GM12892 (cell line): ENCODE measurements around the gene USP53.

Experiments used
- DNase-seq: peaks from one replicate; pipeline ENCODE4 v3.0.0; 2011; ENCODE audit not compliant: insufficient read length
- FAIRE-seq: peaks from 2 replicates; lab custom pipeline; 2011; peaks lifted over from hg19 to GRCh38; lab: Jason Lieb, UNC
- POLR2A ChIP-seq: IDR thresholded peaks from 2 replicates; pipeline ENCODE4 v1.6.1; 2011; ENCODE audit warnings: low read depth, low read length, control low read depth
- POLR2AphosphoS5 ChIP-seq: IDR thresholded peaks from 2 replicates; pipeline ENCODE4 v1.6.1; 2011; ENCODE audit warnings: low read depth, low read length, control low read depth
- TAF1 ChIP-seq: IDR thresholded peaks from 2 replicates; pipeline ENCODE4 v1.6.1; 2011; ENCODE audit warnings: low read depth, mild to moderate bottlenecking, control low read depth, low read length, borderline replicate concordance

Gene USP53

DNA sequence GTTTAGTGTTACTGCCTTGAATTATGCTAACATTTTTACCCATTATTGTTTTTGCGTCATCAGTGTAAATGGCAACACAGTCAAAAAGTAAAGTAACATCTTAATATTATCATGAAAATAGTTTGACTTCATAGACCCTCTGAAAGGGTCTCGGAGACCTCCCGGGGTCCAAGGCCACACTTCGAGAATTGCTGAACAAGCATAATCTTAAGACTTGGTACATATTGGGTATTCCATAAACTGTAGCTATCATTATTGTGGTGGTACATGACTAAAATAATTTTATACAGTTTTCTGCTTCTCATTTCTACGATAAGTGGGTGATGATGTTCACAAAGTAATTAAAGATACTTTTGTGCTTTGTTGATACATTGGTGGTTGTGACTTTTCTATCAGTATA lies 76.8 kb downstream of the USP53 start:
- TF ChIP-seq TAF1 (no peak), POLR2AphosphoS5 (no peak), POLR2A (no peak)
- FAIRE-seq (no peak), DNase-seq (no peak)

GRCh38 chr4:119290598-119290997 lies 78.1 kb downstream of the USP53 start:
- no peak for TF ChIP-seq POLR2A
- FAIRE-seq (peak; percentile 9), DNase-seq (no peak)

GRCh38 chr4:119296356-119296755 lies 83.8 kb downstream of the USP53 start:
- DNase-seq (no peak), FAIRE-seq (no peak)
- TF ChIP-seq POLR2A = no peak
- TF ChIP-seq TAF1 = no peak
- TF ChIP-seq POLR2AphosphoS5 = no peak

DNA sequence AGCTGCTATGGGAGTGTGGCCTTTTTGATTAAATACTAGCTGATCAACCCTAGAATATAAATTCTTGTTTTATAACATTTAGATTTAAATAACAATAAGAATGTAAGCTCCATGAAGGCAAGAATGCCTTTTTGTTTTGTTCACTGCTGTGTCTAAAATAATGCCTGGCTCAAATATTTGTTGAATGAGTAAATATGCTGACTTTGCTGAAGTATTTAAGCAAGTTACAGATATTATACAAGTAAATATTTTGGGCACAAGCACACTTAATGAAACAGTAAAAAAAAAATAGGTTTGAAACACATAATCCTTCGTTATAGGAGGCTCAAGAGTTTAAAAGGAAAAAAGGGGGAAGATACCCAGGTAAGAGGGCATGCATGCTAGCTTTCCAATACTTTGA lies 85.3 kb downstream of the USP53 start:
- DNase-seq = no peak
- no peak for FAIRE-seq
- no peak for TF ChIP-seq POLR2AphosphoS5
- TF ChIP-seq POLR2A = no peak
- no peak for TF ChIP-seq TAF1

DNA sequence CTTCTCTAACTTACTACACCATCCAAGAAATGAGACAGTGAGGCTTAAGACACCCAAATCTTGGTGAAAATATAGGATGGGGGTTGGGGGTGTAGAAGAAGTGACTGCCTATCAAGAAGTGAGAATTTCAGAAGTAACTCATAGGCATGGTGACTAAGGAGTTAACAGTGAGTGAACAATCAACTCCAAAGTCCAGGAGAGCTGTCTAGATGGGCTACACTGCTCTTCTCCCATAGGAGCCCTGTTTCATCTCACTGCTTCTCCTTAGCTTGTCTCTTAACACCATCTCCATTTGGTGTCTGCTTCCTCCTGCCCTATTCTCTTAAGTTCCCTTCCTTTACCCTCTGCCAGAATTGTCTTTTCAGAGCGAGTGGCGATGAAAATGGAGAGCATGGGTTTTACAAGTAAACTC lies 86.8 kb downstream of the USP53 start:
- DNase-seq (no peak), FAIRE-seq (no peak)
- TF ChIP-seq TAF1 (no peak), POLR2AphosphoS5 (no peak), POLR2A (no peak)

DNA sequence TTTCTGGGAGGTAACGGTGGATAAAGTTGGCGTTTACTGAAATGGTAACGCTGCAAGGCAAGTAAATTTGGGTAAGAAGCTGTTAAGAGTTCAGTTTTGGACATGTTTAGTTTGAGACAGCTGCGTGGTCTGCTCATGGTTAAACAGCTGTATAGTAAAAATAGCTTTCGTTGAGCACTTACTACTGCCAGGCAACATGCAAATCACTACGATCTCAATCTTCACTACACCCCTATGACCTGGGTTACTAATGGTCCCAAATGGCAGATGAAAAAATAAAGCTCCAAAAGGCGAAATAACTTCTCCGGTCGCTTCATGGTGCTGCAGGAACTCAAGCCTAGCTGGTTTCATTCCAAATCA lies 87.2 kb downstream of the USP53 start:
- FAIRE-seq = no peak
- no peak for TF ChIP-seq POLR2AphosphoS5
- no peak for TF ChIP-seq TAF1
- TF ChIP-seq POLR2A = no peak
- DNase-seq = peak; percentile 12

GRCh38 chr4:119300101-119300978 lies 87.8 kb downstream of the USP53 start:
- FAIRE-seq (peak; percentile 97), DNase-seq (peak; percentile 72)
- TF ChIP-seq POLR2AphosphoS5 (peak; percentile 92), POLR2A (peak; percentile 92), TAF1 (peak; percentile 66)

DNA sequence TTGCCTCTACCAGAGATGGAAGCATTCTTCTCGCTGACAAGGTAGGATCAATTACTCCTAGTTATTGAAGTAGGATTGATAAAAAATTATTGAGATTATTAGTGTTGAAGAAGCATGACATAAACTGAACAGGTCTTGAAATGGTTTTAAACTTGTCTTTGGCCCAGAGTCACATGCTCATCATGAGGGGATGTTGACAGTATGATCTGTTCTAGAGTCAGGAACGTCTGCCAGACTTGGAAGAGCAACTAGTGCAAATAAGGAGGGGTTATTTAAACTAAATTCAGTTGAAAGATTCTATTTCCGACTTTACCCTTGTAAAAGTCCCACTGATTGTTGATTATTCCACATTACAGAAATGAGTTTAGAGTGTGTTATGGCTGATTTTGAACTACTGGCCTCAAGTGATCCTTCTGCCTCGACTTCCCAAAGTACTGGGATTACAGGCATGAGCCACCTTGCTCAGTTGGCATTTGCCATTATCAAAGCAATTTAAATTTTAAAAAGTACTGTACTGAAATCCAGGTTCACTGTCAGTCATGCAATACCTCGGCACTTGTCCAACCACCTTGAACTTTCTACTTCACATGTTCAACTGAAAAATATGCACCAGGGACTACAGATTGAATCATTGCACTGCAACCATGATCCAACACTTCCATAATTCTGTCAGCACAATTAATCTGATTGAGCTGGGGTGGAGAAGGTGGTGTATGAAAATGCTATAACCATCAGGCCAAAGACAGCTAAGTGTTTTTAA lies 89.7 kb downstream of the USP53 start:
- DNase-seq (no peak), FAIRE-seq (peak; percentile 27)
- TF ChIP-seq TAF1 = no peak
- no peak for TF ChIP-seq POLR2A
- no peak for TF ChIP-seq POLR2AphosphoS5

DNA sequence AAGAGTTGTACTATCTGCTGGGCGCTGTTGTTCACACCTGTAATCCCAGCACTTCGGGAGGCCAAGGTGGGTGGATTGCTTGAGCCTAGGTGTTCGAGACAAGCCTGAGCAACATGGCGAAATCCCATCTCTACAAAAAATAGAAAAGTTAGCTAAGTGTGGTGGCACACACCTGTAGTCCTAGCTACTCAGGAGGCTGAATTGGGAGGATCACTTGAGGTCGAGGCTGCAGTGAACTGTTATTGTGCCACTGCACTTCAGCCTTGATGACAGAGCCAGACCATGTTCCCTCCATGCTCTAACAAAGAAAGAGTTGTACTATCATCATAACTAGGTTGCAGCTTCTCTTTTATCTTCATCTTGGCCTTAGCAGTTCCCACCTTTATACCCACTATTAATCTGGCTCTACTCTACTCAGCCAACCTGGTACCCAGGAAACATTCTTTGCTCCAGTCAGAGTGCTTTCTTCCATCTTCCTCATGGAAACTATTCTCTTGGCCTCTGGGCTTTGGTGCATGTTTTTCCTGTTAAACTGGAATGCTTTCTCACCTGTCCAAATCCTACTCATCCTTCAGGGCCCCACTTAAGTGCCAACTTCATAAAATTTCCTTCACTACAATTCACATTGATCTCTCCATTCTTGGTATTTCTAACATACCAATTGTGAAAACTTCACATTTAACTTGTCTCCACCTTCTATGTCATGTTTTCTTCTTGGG lies 91.2 kb downstream of the USP53 start:
- FAIRE-seq = no peak
- DNase-seq = no peak
- TF ChIP-seq POLR2AphosphoS5 (no peak), TAF1 (no peak), POLR2A (no peak)

GRCh38 chr4:119304431-119304830 lies 91.9 kb downstream of the USP53 start:
- FAIRE-seq (no peak), DNase-seq (no peak)
- TF ChIP-seq POLR2A (no peak), POLR2AphosphoS5 (no peak), TAF1 (no peak)

GRCh38 chr4:119307606-119308005 lies 95.1 kb downstream of the USP53 start:
- TF ChIP-seq POLR2AphosphoS5 = no peak
- FAIRE-seq (no peak), DNase-seq (no peak)

DNA sequence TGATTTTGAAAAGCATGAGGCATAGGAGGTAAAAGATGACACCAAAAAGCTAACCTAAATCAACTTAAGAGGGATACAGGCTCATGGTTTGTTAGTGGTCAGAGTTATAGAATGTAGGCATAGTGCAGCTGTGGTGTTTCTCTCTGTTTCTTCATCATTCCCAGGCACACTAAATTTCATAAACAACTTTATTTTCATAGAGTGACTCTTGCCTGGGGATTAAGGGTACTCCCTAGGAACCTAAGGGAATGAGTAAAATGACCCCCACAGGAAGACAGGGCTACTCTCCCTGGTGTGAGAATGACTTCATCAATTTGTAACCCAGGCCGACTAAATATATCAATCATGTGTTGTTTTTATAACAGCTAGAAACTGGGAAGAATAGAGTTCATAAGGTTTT lies 98.3 kb downstream of the USP53 start:
- no peak for TF ChIP-seq TAF1
- no peak for TF ChIP-seq POLR2A
- TF ChIP-seq POLR2AphosphoS5 = no peak
- no peak for FAIRE-seq

More for the DNA sequence above, 98.3 kb downstream of the USP53 start:
- DNase-seq = no peak
